Lung (tissue), 12 donors: ENCODE data around the gene TCAIM. TPM values are rescaled to one million over a fixed set of nuclear protein-coding genes. Genes with fewer than 3 reads are reported as not detected.

Source experiments
- ATAC-seq: fragments of 200-7000 bp; cut with Tn5 transposase; one replicate; pipeline ENCODE4 v1.9.1; 2020; ENCODE audit warnings: moderate number of reproducible peaks; ENCODE audit not compliant: insufficient read depth, low FRiP score
- DNase-seq, 3 donors: peaks; one replicate each; pipeline ENCODE4 v3.0.0-alpha.2; 2013 to 2017
- H3K27ac ChIP-seq, 2 donors: one replicate each; pipeline ENCODE4 v1.5.1; 2013; ENCODE audit warnings: mild to moderate bottlenecking in 2 of 2, moderate library complexity in 2 of 2, control low read depth in 1 of 2, inconsistent platforms in 1 of 2, low read depth in 1 of 2, low read length in 1 of 2
- H3K27me3 ChIP-seq, 3 donors: one replicate each; pipeline ENCODE4 v1.5.1; 2013; ENCODE audit warnings: low read length in 2 of 3; ENCODE audit not compliant: control insufficient read depth in 3 of 3, insufficient read depth in 3 of 3
- H3K36me3 ChIP-seq, 4 donors: one replicate each; pipeline ENCODE4 v1.5.1; 2013; ENCODE audit warnings: low read length in 4 of 4, mild to moderate bottlenecking in 1 of 4, moderate library complexity in 1 of 4; ENCODE audit not compliant: control insufficient read depth in 4 of 4, insufficient read depth in 4 of 4
- H3K4me1 ChIP-seq, 5 donors: one replicate each; pipeline ENCODE4 v1.5.1; 2013; ENCODE audit warnings: low read length in 5 of 5, mild to moderate bottlenecking in 2 of 5, moderate library complexity in 1 of 5; ENCODE audit not compliant: control insufficient read depth in 5 of 5, insufficient read depth in 5 of 5
- H3K4me3 ChIP-seq: one replicate; pipeline ENCODE4 v1.5.1; 2013; ENCODE audit warnings: mild to moderate bottlenecking, control low read depth, moderate library complexity
- H3K9ac ChIP-seq, 2 donors: one replicate each; pipeline ENCODE4 v1.5.1; 2013; ENCODE audit warnings: low read length in 2 of 2, control low read depth in 1 of 2; ENCODE audit not compliant: insufficient read depth in 1 of 2
- H3K9me3 ChIP-seq, 4 donors: one replicate each; pipeline ENCODE4 v1.5.1; 2013; ENCODE audit warnings: low read length in 3 of 4, mild to moderate bottlenecking in 1 of 4, moderate library complexity in 1 of 4; ENCODE audit not compliant: control insufficient read depth in 4 of 4, insufficient read depth in 3 of 4
- WGBS, 2 donors: extraction: QIAGEN DNeasy Blood & Tissue Kit; methylation state at CpG; one replicate each; pipeline ENCODE4 v1.1.7; 2013; 5-methylcytosine and 5-hydroxymethylcytosine counted together
- polyA plus RNA-seq, 2 donors: library from polyadenylated mRNA; stranded (reverse); fragments of 200-250 nt; gene quantifications; one replicate each; pipeline ENCODE4 v1.2.1, GENCODE V29; 2013
- total RNA-seq, 2 donors: library from RNA; depleted of rRNA in 1 of 2; stranded (reverse); fragments of >200 nt in 1 of 2; gene quantifications; one replicate each; pipeline ENCODE4 v1.2.1, GENCODE V29; 2014 to 2021
- TF ChIP-seq, protein P1 (sequence below): IDR thresholded peaks from 2 replicates; pipeline ENCODE4 v1.5.1; 2012; ENCODE audit warnings: mild to moderate bottlenecking; ENCODE audit errors: control extremely low read depth, extremely low read depth
- donor health status: control.
- donor health status: control.
- donor health status: Bipolar disorder and iron deficiency.
- donor health status: healthy.
- donor health status: DM: yes; HTN: yes; CAD: no.

Gene TCAIM
- total and polyA plus RNA-seq, 4 donors: 14.4 to 42.1 (median 18.9) TPM

GRCh38 chr3:44318891-44319311, 19.7 kb upstream of the TCAIM start:
- WGBS, 2 donors: 32 to 49% methylated on average over 8 of the region's 8 CpGs
- no peak for DNase-seq
- Histone ChIP-seq H3K27me3 (no peaks in the 10 kb centered on the region), H3K4me1 (no peaks in the 10 kb centered on the region), H3K27ac (no peak overlapping the region), H3K4me3 (no peak overlapping the region), H3K36me3 (no peaks in the 10 kb centered on the region), H3K9me3 (no peaks in the 10 kb centered on the region), H3K9ac (no peak overlapping the region)
- ATAC-seq: no peak
- TF ChIP-seq, protein P1, sequence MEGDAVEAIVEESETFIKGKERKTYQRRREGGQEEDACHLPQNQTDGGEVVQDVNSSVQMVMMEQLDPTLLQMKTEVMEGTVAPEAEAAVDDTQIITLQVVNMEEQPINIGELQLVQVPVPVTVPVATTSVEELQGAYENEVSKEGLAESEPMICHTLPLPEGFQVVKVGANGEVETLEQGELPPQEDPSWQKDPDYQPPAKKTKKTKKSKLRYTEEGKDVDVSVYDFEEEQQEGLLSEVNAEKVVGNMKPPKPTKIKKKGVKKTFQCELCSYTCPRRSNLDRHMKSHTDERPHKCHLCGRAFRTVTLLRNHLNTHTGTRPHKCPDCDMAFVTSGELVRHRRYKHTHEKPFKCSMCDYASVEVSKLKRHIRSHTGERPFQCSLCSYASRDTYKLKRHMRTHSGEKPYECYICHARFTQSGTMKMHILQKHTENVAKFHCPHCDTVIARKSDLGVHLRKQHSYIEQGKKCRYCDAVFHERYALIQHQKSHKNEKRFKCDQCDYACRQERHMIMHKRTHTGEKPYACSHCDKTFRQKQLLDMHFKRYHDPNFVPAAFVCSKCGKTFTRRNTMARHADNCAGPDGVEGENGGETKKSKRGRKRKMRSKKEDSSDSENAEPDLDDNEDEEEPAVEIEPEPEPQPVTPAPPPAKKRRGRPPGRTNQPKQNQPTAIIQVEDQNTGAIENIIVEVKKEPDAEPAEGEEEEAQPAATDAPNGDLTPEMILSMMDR: no peak

DNA sequence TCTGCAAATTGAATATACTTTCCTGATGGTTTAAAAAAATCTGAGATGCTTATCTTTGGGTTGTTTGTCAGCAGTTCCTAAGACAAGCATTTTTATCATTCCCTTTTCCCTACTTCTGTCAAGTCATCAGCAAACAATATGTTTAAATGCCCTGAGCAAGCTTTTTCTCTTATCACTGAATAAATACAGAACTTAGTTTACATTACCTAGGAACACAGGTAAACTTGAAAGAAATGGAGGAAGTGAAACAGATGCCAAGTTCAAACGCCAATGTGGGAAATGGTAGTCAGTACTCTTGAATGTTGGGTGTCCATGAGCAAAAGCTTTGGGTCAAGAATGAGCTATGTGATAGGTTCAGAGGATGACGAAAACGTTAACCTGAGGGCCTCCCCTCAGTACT, 17.2 kb upstream of the TCAIM start:
- Histone ChIP-seq H3K36me3 (no peaks in the 10 kb centered on the region), H3K9ac (no peak overlapping the region), H3K4me1 (no peaks in the 10 kb centered on the region), H3K27ac (no peak overlapping the region), H3K27me3 (no peaks in the 10 kb centered on the region), H3K4me3 (no peak overlapping the region), H3K9me3 (no peaks in the 10 kb centered on the region)
- 35 to 70% methylated on average over 3 of the region's 3 CpGs for WGBS, 2 donors
- ATAC-seq (no peak), DNase-seq (no peak)
- TF ChIP-seq, protein P1: no peak

DNA sequence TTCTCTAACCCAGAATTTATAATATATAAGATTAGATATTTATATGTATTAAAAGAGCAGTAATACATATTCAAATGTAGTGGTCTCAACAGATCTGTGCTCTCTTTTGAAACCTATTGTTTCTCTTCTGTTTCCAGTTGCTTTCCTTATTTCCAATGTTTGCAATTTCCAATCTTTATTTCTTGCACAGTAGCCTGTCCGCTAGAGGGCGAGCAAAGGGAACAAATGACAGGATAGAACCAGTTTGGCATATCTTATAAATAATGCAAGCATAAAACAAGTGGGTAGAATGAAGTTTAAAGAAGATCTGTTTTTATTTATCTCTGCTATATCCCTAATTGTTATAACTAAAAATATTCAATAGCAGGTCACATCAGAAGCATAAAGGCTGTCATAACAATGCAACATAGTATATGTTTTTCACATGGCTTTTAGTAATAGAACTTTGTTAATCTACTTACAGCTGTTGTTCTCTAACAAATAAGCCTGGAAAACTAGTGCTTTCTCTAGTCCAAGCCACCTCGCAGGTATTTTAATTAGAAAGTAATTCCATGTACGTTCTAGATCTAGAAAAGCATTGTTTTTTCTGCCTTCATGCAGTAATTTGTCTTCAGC, 15.1 kb upstream of the TCAIM start:
- no peak for ATAC-seq
- WGBS, 2 donors: 9 to 16% methylated on average over 4 of the region's 4 CpGs
- no peaks in the 10 kb centered on the region for H3K9me3 ChIP-seq
- H3K4me3 ChIP-seq: no peak overlapping the region
- no peak overlapping the region for H3K27ac ChIP-seq
- DNase-seq: peak; percentile 66 to 85 (median 84)
- no peaks in the 10 kb centered on the region for H3K36me3 ChIP-seq
- H3K4me1 ChIP-seq: no peaks in the 10 kb centered on the region
- TF ChIP-seq, protein P1: peak; percentile 84
- no peak overlapping the region for H3K9ac ChIP-seq
- no peaks in the 10 kb centered on the region for H3K27me3 ChIP-seq

DNA sequence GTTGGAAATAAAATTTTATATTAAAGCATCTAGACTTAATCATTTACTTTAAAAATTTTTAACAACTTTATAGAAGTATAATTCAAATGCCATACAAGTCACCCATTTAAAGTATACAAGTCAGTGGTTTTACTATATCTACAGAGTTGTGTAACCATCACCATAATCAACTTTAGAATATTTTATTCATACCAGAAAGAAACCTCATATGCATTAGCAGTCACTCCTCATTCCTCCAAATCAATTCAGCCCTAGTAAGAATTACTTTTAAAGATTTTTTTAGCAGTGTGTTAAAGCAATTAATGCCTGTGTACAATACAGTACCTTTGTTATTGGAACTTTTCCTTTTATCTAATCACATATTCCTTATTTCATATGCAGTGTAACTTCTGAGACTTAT, 14.0 kb upstream of the TCAIM start:
- Histone ChIP-seq H3K36me3 (no peaks in the 10 kb centered on the region), H3K9ac (no peak overlapping the region), H3K4me1 (no peaks in the 10 kb centered on the region), H3K9me3 (no peaks in the 10 kb centered on the region), H3K27me3 (peaks cover 0 to 2% (median 0%) of the 10 kb centered on the region in 3 donors), H3K4me3 (no peak overlapping the region), H3K27ac (no peak overlapping the region)
- DNase-seq: no peak
- TF ChIP-seq, protein P1: no peak
- no peak for ATAC-seq
